ENCODE measurements around the gene PGLYRP2. TPM values are rescaled to one million over a fixed set of nuclear protein-coding genes. Genes with fewer than 3 reads are reported as not detected.
A peak's percentile ranks its signal among the peaks of the same experiment; 100 is the strongest.

PGLYRP2 gene
- total and polyA plus RNA-seq, 2 donors (not counting 1 experiment from before 2014, with no cell fraction given): not detected

GRCh38 chr19:15453906-15454860, 25.1 kb downstream of the PGLYRP2 start:
- peaks cover 7% of the 10 kb centered on the region for H3K4me1 ChIP-seq (ENCODE audit: control insufficient read depth, extremely low read depth, insufficient read depth, low read length)
- TF ChIP-seq EZH2 (IDR thresholded peaks at IDR 0.05; ENCODE audit: low read length, missing control alignments): no peak
- TF ChIP-seq, protein P1, sequence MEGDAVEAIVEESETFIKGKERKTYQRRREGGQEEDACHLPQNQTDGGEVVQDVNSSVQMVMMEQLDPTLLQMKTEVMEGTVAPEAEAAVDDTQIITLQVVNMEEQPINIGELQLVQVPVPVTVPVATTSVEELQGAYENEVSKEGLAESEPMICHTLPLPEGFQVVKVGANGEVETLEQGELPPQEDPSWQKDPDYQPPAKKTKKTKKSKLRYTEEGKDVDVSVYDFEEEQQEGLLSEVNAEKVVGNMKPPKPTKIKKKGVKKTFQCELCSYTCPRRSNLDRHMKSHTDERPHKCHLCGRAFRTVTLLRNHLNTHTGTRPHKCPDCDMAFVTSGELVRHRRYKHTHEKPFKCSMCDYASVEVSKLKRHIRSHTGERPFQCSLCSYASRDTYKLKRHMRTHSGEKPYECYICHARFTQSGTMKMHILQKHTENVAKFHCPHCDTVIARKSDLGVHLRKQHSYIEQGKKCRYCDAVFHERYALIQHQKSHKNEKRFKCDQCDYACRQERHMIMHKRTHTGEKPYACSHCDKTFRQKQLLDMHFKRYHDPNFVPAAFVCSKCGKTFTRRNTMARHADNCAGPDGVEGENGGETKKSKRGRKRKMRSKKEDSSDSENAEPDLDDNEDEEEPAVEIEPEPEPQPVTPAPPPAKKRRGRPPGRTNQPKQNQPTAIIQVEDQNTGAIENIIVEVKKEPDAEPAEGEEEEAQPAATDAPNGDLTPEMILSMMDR (conservative IDR thresholded peaks at IDR 0.05 in 1 of 2, IDR thresholded peaks at IDR 0.05 in 1 of 2; ENCODE audit: low read depth in 1 of 2, low read length in 2 of 2): peak in 1 of 2 donors; percentile 31
- no peaks in the 10 kb centered on the region for H3K79me2 ChIP-seq (ENCODE audit: control insufficient read depth, insufficient read depth, low read length)
- H2AFZ ChIP-seq (ENCODE audit: low read length): no peak overlapping the region
- H3K36me3 ChIP-seq (ENCODE audit: control insufficient read depth, insufficient read depth, low read length): no peaks in the 10 kb centered on the region
- H3K4me2 ChIP-seq (ENCODE audit: extremely low read depth, insufficient read depth, low read length): no peak overlapping the region
- H3K9ac ChIP-seq (ENCODE audit: insufficient read depth, low read length): no peak overlapping the region
- H4K20me1 ChIP-seq (ENCODE audit: control insufficient read depth, extremely low read depth, insufficient read depth, low read length): no peaks in the 10 kb centered on the region
- no peak overlapping the region for H3K27ac ChIP-seq (ENCODE audit: insufficient read depth, low read length)
- H3K27me3 ChIP-seq (ENCODE audit: control insufficient read depth, insufficient read depth, low read length): peaks cover 27% of the 10 kb centered on the region
- no peak for DNase-seq (ENCODE audit: low read depth in 2 of 2)
- no peaks in the 10 kb centered on the region for H3K9me3 ChIP-seq (ENCODE audit: control insufficient read depth, insufficient read depth, low read depth, low read length)
- H3K4me3 ChIP-seq (replicated peaks in 1 of 4; ENCODE audit: control extremely low read depth in 1 of 4, insufficient read depth in 1 of 4, low read depth in 3 of 4, low read length in 4 of 4): no peak overlapping the region

DNA sequence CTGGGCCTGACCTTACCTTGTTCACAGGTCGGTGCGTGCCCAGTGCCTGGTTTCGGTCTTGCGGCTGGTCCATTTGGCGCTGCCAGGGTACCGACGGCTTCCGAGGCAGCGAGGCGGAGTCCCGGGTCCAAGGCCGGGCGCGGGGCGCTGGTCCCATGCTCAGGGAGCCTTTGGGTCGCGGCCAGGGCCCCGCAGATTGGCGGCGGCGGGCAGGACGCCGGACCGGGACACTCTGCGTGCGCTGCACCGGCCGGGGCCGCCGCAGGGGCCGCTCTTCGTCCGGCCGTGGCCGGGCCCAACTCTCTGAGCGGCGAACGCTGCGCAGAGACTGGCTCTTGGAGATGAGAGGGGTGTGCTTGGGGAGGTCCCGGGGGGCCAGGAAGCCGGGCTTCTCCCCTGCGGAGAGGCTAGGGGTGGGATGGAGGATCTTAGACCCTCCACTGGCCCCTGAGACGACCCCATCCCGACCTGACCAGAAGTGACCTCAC, 26.2 kb downstream of the PGLYRP2 start:
- no peaks in the 10 kb centered on the region for H3K79me2 ChIP-seq (ENCODE audit: control insufficient read depth, insufficient read depth, low read length)
- peaks cover 7% of the 10 kb centered on the region for H3K4me1 ChIP-seq (ENCODE audit: control insufficient read depth, extremely low read depth, insufficient read depth, low read length)
- no peaks in the 10 kb centered on the region for H3K36me3 ChIP-seq (ENCODE audit: control insufficient read depth, insufficient read depth, low read length)
- H3K4me2 ChIP-seq (ENCODE audit: extremely low read depth, insufficient read depth, low read length): peak overlapping the region; percentile 79
- peak overlapping the region; percentile 24 to 57 (median 31) for H3K4me3 ChIP-seq (replicated peaks in 1 of 4; ENCODE audit: control extremely low read depth in 1 of 4, insufficient read depth in 1 of 4, low read depth in 3 of 4, low read length in 4 of 4)
- TF ChIP-seq EZH2 (IDR thresholded peaks at IDR 0.05; ENCODE audit: low read length, missing control alignments): no peak
- TF ChIP-seq, protein P1 (conservative IDR thresholded peaks at IDR 0.05 in 1 of 2, IDR thresholded peaks at IDR 0.05 in 1 of 2; ENCODE audit: low read depth in 1 of 2, low read length in 2 of 2): peak; percentile 18 to 28
- peaks cover 23% of the 10 kb centered on the region for H3K27me3 ChIP-seq (ENCODE audit: control insufficient read depth, insufficient read depth, low read length)
- no peak overlapping the region for H3K27ac ChIP-seq (ENCODE audit: insufficient read depth, low read length)
- no peak for DNase-seq (ENCODE audit: low read depth in 2 of 2)
- peak overlapping the region; percentile 16 for H3K9ac ChIP-seq (ENCODE audit: insufficient read depth, low read length)
- H4K20me1 ChIP-seq (ENCODE audit: control insufficient read depth, extremely low read depth, insufficient read depth, low read length): no peaks in the 10 kb centered on the region
- H2AFZ ChIP-seq (ENCODE audit: low read length): peak overlapping the region; percentile 67
- H3K9me3 ChIP-seq (ENCODE audit: control insufficient read depth, insufficient read depth, low read depth, low read length): no peaks in the 10 kb centered on the region

Measured in fibroblast of lung (primary cell).